Spleen (tissue), 11 donors: ENCODE data around the gene RDX. TPM values are rescaled to one million over a fixed set of nuclear protein-coding genes. Genes with fewer than 3 reads are reported as not detected.

Experiments
- DNase-seq: peaks from one replicate; pipeline ENCODE4 v3.0.0-alpha.2; 2020
- H3K27ac ChIP-seq, 8 donors: fragments of 200-600 bp; sonication (generic) in 7 of 8; 1 replicate in 4 of 8; 2 replicates in 4 of 8; pipeline versions ENCODE4 v1.5.0 to v1.8.0; 2016 to 2021; ENCODE audit warnings: inconsistent platforms in 4 of 8, mild to moderate bottlenecking in 4 of 8, moderate library complexity in 1 of 8
- H3K27me3 ChIP-seq, 7 donors: fragments of 200-600 bp; sonication (generic) in 6 of 7; replicated peaks in 1 of 7; 1 replicate in 4 of 7; 2 replicates in 3 of 7; pipeline versions ENCODE4 v1.5.0 to v1.8.0; 2016 to 2021; ENCODE audit warnings: inconsistent platforms in 3 of 7, mild to moderate bottlenecking in 1 of 7
- H3K36me3 ChIP-seq, 6 donors: fragments of 200-600 bp; sonication (generic) in 5 of 6; 1 replicate in 4 of 6; 2 replicates in 2 of 6; pipeline versions ENCODE4 v1.5.0 to v1.8.0; 2016 to 2021; ENCODE audit warnings: inconsistent platforms in 2 of 6
- H3K4me1 ChIP-seq, 6 donors: fragments of 200-600 bp; sonication (generic) in 5 of 6; 1 replicate in 3 of 6; 2 replicates in 3 of 6; pipeline versions ENCODE4 v1.5.0 to v1.8.0; 2016 to 2021; ENCODE audit warnings: inconsistent platforms in 3 of 6
- H3K4me3 ChIP-seq, 8 donors: fragments of 200-600 bp; sonication (generic) in 7 of 8; 1 replicate in 4 of 8; 2 replicates in 4 of 8; pipeline versions ENCODE4 v1.5.0 to v1.8.0; 2016 to 2021; ENCODE audit warnings: inconsistent platforms in 4 of 8, mild to moderate bottlenecking in 4 of 8, moderate library complexity in 2 of 8
- H3K9me3 ChIP-seq, 8 donors: fragments of 200-600 bp; sonication (generic) in 7 of 8; 1 replicate in 4 of 8; 2 replicates in 4 of 8; pipeline versions ENCODE4 v1.5.0 to v1.8.0; 2016 to 2021; ENCODE audit warnings: inconsistent platforms in 4 of 8
- POLR2A ChIP-seq, 3 donors: fragments of 450-650 bp; IDR thresholded peaks; one replicate each; pipeline ENCODE4 v1.5.1; 2017; ENCODE audit warnings: antibody characterized with exemption in 3 of 3, mild to moderate bottlenecking in 1 of 3
- POLR2AphosphoS5 ChIP-seq, 3 donors: sonication (generic); formaldehyde crosslinking; IDR thresholded peaks; one replicate each; pipeline ENCODE4 v1.5.1; 2017; ENCODE audit warnings: antibody characterized with exemption in 3 of 3
- WGBS, 5 donors: extraction: QIAGEN DNeasy Blood & Tissue Kit in 3 of 5; methylation state at CpG; one replicate each; pipeline versions ENCODE4 v1.1.5 to v1.1.7; 2013 to 2018; 5-methylcytosine and 5-hydroxymethylcytosine counted together
- intact Hi-C: fragments of 100-400 bp; cut with DNase I; formaldehyde crosslinking; loops from one replicate; pipeline ENCODE4 v1.15.0; 2023; ENCODE audit warnings: low total_unique reads
- polyA plus RNA-seq, 3 donors: library from polyadenylated mRNA; stranded (reverse); fragments of 200-250 nt; gene quantifications; one replicate each; pipeline ENCODE4 v1.2.1, GENCODE V29; 2013
- total RNA-seq, 7 donors: library from RNA; depleted of rRNA in 3 of 7; stranded (reverse); fragments of >200 nt in 3 of 7; fragmentation: NEBNext Ultra II Directional in 4 of 7; extraction: Animal tissue kit (Norgen Biotek cat#: 25700) in 4 of 7; gene quantifications; one replicate each; pipeline versions ENCODE4 v1.1.0 to v1.2.1, GENCODE V29; 2016 to 2021
- TF ChIP-seq, protein P1 (sequence below), 11 experiments: fragments of 200-600 bp in 7 of 11; fragments of 450-650 bp in 4 of 11; sonication (generic) in 4 of 11; IDR thresholded peaks in 8 of 11; conservative IDR thresholded peaks in 3 of 11; 1 replicate in 7 of 11; 2 replicates in 4 of 11; pipeline versions ENCODE4 v1.4.0 to v1.8.0; 2016 to 2021; ENCODE audit warnings: antibody characterized with exemption in 11 of 11, inconsistent platforms in 4 of 11, mild to moderate bottlenecking in 1 of 11
- donor health status: healthy with polysubstance abuse.
- donor health status: DM: no; HTN: no; CAD: no; lungs with moderate emphysema.
- donor health status: DM: no; HTN: no; CAD: no.
- donor health status: Bipolar disorder and iron deficiency.
- donor health status: healthy.
- donor health status: DM: no; HTN: no; CAD: no.
- donor health status: DM: yes; HTN: yes; CAD: no.

RDX gene
- total and polyA plus RNA-seq, 10 donors = 11.7 to 138 (median 90.9) TPM

DNA sequence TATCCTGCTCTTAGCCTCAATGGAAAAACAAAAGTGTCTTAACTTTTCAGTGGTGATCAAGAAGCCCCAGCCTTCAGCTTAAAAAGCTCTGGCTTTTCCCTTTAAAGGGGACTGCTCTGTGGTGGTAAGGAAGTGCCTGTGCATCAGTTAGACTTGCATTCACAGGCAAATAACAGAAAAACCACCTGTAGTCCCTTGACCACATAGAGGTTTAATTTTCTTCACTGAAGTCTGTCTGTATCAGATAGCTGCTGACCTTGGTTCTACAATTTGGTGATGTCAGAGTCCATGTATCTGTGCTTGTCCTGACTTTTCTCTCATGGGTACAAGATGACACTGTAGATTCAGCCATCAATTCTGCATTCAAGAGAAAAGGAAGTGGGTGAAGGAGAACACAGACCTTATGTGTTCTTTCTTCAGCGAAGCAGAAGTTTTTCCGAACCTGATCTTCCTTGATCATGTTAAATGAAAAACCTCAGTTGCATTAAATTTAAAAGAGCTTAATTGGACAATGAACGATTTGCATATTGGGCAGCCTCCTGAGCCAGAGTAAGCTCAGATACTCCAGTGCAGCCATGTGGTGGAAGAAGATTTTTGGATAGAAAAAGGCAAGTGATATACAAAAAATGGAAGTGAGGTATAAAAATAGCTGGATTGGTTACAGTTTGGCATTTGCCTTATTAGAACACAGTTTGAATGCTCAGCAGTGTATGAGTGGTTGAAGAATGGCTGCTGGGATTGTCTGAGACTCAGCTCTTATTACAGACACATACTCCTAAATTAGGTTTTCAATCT is 43.2 kb upstream of the RDX start:
- H3K36me3 ChIP-seq = no peaks in the 10 kb centered on the region
- WGBS, 5 donors = 75 to 85% (median 82%) methylated on average over 3 of the region's 3 CpGs
- H3K4me3 ChIP-seq = no peak overlapping the region
- H3K27me3 ChIP-seq = no peaks in the 10 kb centered on the region
- no peak overlapping the region for H3K27ac ChIP-seq
- no peaks in the 10 kb centered on the region for H3K4me1 ChIP-seq
- intact Hi-C loops = no loop called here
- no peak for DNase-seq
- H3K9me3 ChIP-seq = no peaks in the 10 kb centered on the region
- TF ChIP-seq POLR2AphosphoS5 (IDR thresholded peaks at IDR 0.05) = no peak
- TF ChIP-seq, protein P1, sequence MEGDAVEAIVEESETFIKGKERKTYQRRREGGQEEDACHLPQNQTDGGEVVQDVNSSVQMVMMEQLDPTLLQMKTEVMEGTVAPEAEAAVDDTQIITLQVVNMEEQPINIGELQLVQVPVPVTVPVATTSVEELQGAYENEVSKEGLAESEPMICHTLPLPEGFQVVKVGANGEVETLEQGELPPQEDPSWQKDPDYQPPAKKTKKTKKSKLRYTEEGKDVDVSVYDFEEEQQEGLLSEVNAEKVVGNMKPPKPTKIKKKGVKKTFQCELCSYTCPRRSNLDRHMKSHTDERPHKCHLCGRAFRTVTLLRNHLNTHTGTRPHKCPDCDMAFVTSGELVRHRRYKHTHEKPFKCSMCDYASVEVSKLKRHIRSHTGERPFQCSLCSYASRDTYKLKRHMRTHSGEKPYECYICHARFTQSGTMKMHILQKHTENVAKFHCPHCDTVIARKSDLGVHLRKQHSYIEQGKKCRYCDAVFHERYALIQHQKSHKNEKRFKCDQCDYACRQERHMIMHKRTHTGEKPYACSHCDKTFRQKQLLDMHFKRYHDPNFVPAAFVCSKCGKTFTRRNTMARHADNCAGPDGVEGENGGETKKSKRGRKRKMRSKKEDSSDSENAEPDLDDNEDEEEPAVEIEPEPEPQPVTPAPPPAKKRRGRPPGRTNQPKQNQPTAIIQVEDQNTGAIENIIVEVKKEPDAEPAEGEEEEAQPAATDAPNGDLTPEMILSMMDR (IDR thresholded peaks at IDR 0.05 in 8 of 11, conservative IDR thresholded peaks at IDR 0.05 in 3 of 11) = no peak
- no peak for TF ChIP-seq POLR2A (IDR thresholded peaks at IDR 0.05)

GRCh38 chr11:110338684-110339083 is 42.3 kb upstream of the RDX start:
- intact Hi-C loops = no loop called here
- 49 to 65% (median 63%) methylated on average over 5 of the region's 5 CpGs for WGBS, 5 donors
- no peaks in the 10 kb centered on the region for H3K36me3 ChIP-seq
- DNase-seq = no peak
- H3K4me3 ChIP-seq = no peak overlapping the region
- H3K4me1 ChIP-seq = no peaks in the 10 kb centered on the region
- H3K27ac ChIP-seq = no peak overlapping the region
- H3K27me3 ChIP-seq = no peaks in the 10 kb centered on the region
- TF ChIP-seq POLR2A (IDR thresholded peaks at IDR 0.05) (no peak), POLR2AphosphoS5 (IDR thresholded peaks at IDR 0.05) (no peak)
- TF ChIP-seq, protein P1 (IDR thresholded peaks at IDR 0.05 in 8 of 11, conservative IDR thresholded peaks at IDR 0.05 in 3 of 11) = no peak
- no peaks in the 10 kb centered on the region for H3K9me3 ChIP-seq

- Histone ChIP-seq H3K4me1 (no peaks in the 10 kb centered on the region), H3K27ac (no peak overlapping the region), H3K27me3 (no peaks in the 10 kb centered on the region), H3K4me3 (no peak overlapping the region), H3K36me3 (no peaks in the 10 kb centered on the region), H3K9me3 (no peaks in the 10 kb centered on the region)
- intact Hi-C loops = loop anchor here (2.0 kb wide), 1 partner anchor 19 kb away; no protein-coding TSS in a partner anchor
- DNase-seq = no peak
- WGBS, 5 donors = 62 to 72% (median 68%) methylated on average over 4 of the region's 4 CpGs
- TF ChIP-seq POLR2A (IDR thresholded peaks at IDR 0.05) (no peak), POLR2AphosphoS5 (IDR thresholded peaks at IDR 0.05) (no peak)
- TF ChIP-seq, protein P1 (IDR thresholded peaks at IDR 0.05 in 8 of 11, conservative IDR thresholded peaks at IDR 0.05 in 3 of 11) = no peak
These were observed 41.3 kb upstream of the RDX start for GRCh38 chr11:110337570-110338193.

- Histone ChIP-seq H3K27me3 (no peaks in the 10 kb centered on the region), H3K4me1 (no peaks in the 10 kb centered on the region), H3K36me3 (no peaks in the 10 kb centered on the region), H3K27ac (no peak overlapping the region), H3K4me3 (no peak overlapping the region), H3K9me3 (no peaks in the 10 kb centered on the region)
- DNase-seq = no peak
- TF ChIP-seq, protein P1 (IDR thresholded peaks at IDR 0.05 in 8 of 11, conservative IDR thresholded peaks at IDR 0.05 in 3 of 11) = no peak
- TF ChIP-seq POLR2AphosphoS5 (IDR thresholded peaks at IDR 0.05) = no peak
- intact Hi-C loops = loop anchor here (2.0 kb wide), 1 partner anchor 21 kb away; no protein-coding TSS in a partner anchor
- WGBS, 5 donors = 69 to 80% (median 79%) methylated on average over 3 of the region's 3 CpGs
These were observed 39.6 kb upstream of the RDX start for GRCh38 chr11:110336054-110336453.
